ENCODE results near the gene DNAJB1. TPM values are rescaled to one million over a fixed set of nuclear protein-coding genes. Genes with fewer than 3 reads are reported as not detected.

The DNAJB1 gene
- polyA plus RNA-seq, 3 donors, result 93.2 to 109 (median 95.9) TPM

- DNase-seq, result peak; percentile 100
Observed at GRCh38 chr19:14529254-14530004, 11.2 kb upstream of the DNAJB1 start, which contains the start of gene TECR. Gene TECR (plus strand): TSS chr19:14529594. CDS start chr19:14529697, 103 bp downstream.

GRCh38 chr19:14528419-14529253 is 10.4 kb upstream of the DNAJB1 start:
- no peak for DNase-seq

- no peak for DNase-seq
Observed at GRCh38 chr19:14526423-14526822, 8.2 kb upstream of the DNAJB1 start.

GRCh38 chr19:14525729-14526128 is 7.5 kb upstream of the DNAJB1 start:
- DNase-seq, result no peak

- no peak for DNase-seq
Observed at GRCh38 chr19:14520543-14520942, 2.3 kb upstream of the DNAJB1 start.

- DNase-seq, result no peak
Observed at GRCh38 chr19:14519860-14520407, 1.7 kb upstream of the DNAJB1 start.

GRCh38 chr19:14519245-14519859 is 1.2 kb upstream of the DNAJB1 start:
- no peak for DNase-seq

- DNase-seq, result no peak
Observed at GRCh38 chr19:14517446-14517839, 754 bp downstream of the DNAJB1 start.

GRCh38 chr19:14516746-14517438 is 1.3 kb downstream of the DNAJB1 start:
- DNase-seq, result no peak

GRCh38 chr19:14516048-14516534 is 2.1 kb downstream of the DNAJB1 start:
- no peak for DNase-seq

- no peak for DNase-seq
Observed at GRCh38 chr19:14515501-14516047, 2.6 kb downstream of the DNAJB1 start.

- no peak for DNase-seq
Observed at GRCh38 chr19:14514215-14514863, 3.9 kb downstream of the DNAJB1 start.

- no peak for DNase-seq
Observed at GRCh38 chr19:14512406-14512961, 5.7 kb downstream of the DNAJB1 start.

- no peak for DNase-seq
Observed at GRCh38 chr19:14511229-14511593, 7.0 kb downstream of the DNAJB1 start.

- no peak for DNase-seq
Observed at GRCh38 chr19:14510311-14511228, 7.6 kb downstream of the DNAJB1 start.

GRCh38 chr19:14507704-14508542 is 10.3 kb downstream of the DNAJB1 start:
- no peak for DNase-seq

GRCh38 chr19:14505488-14506239 is 12.5 kb downstream of the DNAJB1 start:
- peak; percentile 47 for DNase-seq
